Esophagus muscularis mucosa (tissue), 4 donors: ENCODE results near the gene RPH3AL. TPM values are rescaled to one million over a fixed set of nuclear protein-coding genes. Genes with fewer than 3 reads are reported as not detected.

Experiments used
- DNase-seq: peaks from one replicate; pipeline ENCODE4 v3.0.0-alpha.2; 2017; ENCODE audit errors: extremely low spot score
- H3K27ac ChIP-seq, 4 donors: fragments of 200-600 bp; sonication (generic); replicated peaks in 1 of 4; 1 replicate in 3 of 4; 2 replicates in 1 of 4; pipeline ENCODE4 v1.5.1; 2016 to 2019; ENCODE audit warnings: mild to moderate bottlenecking in 1 of 4
- H3K27me3 ChIP-seq, 4 donors: fragments of 200-600 bp; sonication (generic); one replicate each; pipeline versions ENCODE4 v1.5.1 to v1.6.0; 2016 to 2019
- H3K36me3 ChIP-seq, 4 donors: fragments of 200-600 bp; sonication (generic); one replicate each; pipeline ENCODE4 v1.5.1; 2016 to 2019
- H3K4me1 ChIP-seq, 4 donors: fragments of 200-600 bp; sonication (generic); one replicate each; pipeline ENCODE4 v1.5.1; 2016 to 2019
- H3K4me3 ChIP-seq, 4 donors: fragments of 200-600 bp; sonication (generic); 1 replicate in 2 of 4; 2 replicates in 2 of 4; pipeline ENCODE4 v1.5.1; 2016 to 2019; ENCODE audit warnings: mild to moderate bottlenecking in 4 of 4, moderate library complexity in 1 of 4
- H3K9me3 ChIP-seq, 4 donors: fragments of 200-600 bp; sonication (generic); 1 replicate in 3 of 4; 2 replicates in 1 of 4; pipeline ENCODE4 v1.5.1; 2016 to 2019
- CTCF ChIP-seq, 3 experiments: fragments of 200-600 bp in 2 of 3; fragments of 450-650 bp in 1 of 3; sonication (generic) in 2 of 3; IDR thresholded peaks; one replicate each; pipeline ENCODE4 v1.5.1; 2017 to 2019; ENCODE audit warnings: antibody characterized with exemption in 3 of 3, mild to moderate bottlenecking in 2 of 3, moderate library complexity in 1 of 3
- EP300 ChIP-seq: sonication (generic); formaldehyde crosslinking; IDR thresholded peaks from one replicate; pipeline ENCODE4 v1.6.1; 2017; ENCODE audit warnings: antibody characterized with exemption
- POLR2A ChIP-seq: fragments of 450-650 bp; IDR thresholded peaks from one replicate; pipeline ENCODE4 v1.6.1; 2017; ENCODE audit warnings: antibody characterized with exemption, moderate library complexity, mild to moderate bottlenecking, low read depth
- POLR2AphosphoS5 ChIP-seq, 2 donors: sonication (generic); formaldehyde crosslinking; IDR thresholded peaks; one replicate each; pipeline ENCODE4 v1.6.1; 2017; ENCODE audit warnings: antibody characterized with exemption in 2 of 2
- WGBS: methylation state at CpG from one replicate; pipeline ENCODE4 v1.1.5; 2018; 5-methylcytosine and 5-hydroxymethylcytosine counted together
- intact Hi-C: fragments of 100-400 bp; cut with DNase I; formaldehyde crosslinking; loops from one replicate; pipeline ENCODE4 v1.15.1; 2023
- total RNA-seq, 4 donors: library from RNA; depleted of rRNA; stranded (reverse); fragments of >200 nt; gene quantifications; one replicate each; pipeline versions ENCODE4 v1.1.0 to v1.2.1, GENCODE V29; 2016

The RPH3AL gene, protein sequence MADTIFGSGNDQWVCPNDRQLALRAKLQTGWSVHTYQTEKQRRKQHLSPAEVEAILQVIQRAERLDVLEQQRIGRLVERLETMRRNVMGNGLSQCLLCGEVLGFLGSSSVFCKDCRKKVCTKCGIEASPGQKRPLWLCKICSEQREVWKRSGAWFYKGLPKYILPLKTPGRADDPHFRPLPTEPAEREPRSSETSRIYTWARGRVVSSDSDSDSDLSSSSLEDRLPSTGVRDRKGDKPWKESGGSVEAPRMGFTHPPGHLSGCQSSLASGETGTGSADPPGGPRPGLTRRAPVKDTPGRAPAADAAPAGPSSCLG
- 10 to 100 TPM in 3 of 4 donors, 1 to 10 TPM in 1; 8.7 to 21.0 (median 14.8) TPM for total RNA-seq

GRCh38 chr17:352421-353212 lies at the start of gene RPH3AL:
Gene RPH3AL (minus strand): TSS chr17:352807. CDS start chr17:327543, 25,264 bp downstream.
- Histone ChIP-seq H3K4me1 (peaks cover 35 to 68% (median 46%) of the 10 kb centered on the region in 4 donors), H3K36me3 (no peaks in the 10 kb centered on the region), H3K27ac (peak within 1 kb of the TSS; percentile 62 to 81 (median 76)), H3K9me3 (no peaks in the 10 kb centered on the region), H3K4me3 (peak within 1 kb of the TSS in 1 of 4 donors; percentile 27), H3K27me3 (no peaks in the 10 kb centered on the region)
- 56% methylated on average over 22 of the region's 22 CpGs for WGBS
- no peak for DNase-seq
- TF ChIP-seq POLR2AphosphoS5 (IDR thresholded peaks at IDR 0.05) (peak; percentile 24 to 62), CTCF (IDR thresholded peaks at IDR 0.05) (no peak), EP300 (peak; percentile 41), POLR2A (no peak)
- intact Hi-C loops = no loop called here

- no peak for DNase-seq
- Histone ChIP-seq H3K27me3 (peaks cover 0 to 5% (median 0%) of the 10 kb centered on the region in 4 donors), H3K36me3 (no peaks in the 10 kb centered on the region), H3K4me3 (no peak overlapping the region), H3K27ac (no peak overlapping the region), H3K4me1 (no peaks in the 10 kb centered on the region), H3K9me3 (no peaks in the 10 kb centered on the region)
- intact Hi-C loops = no loop called here
- TF ChIP-seq CTCF (IDR thresholded peaks at IDR 0.05) (no peak), POLR2AphosphoS5 (IDR thresholded peaks at IDR 0.05) (no peak), EP300 (no peak), POLR2A (no peak)
- WGBS = 81% methylated on average over 10 of the region's 10 CpGs
Observed at GRCh38 chr17:400257-400656, 47.6 kb upstream of the RPH3AL start.

- DNase-seq = no peak
- intact Hi-C loops = no loop called here
Observed at GRCh38 chr17:396788-397187, 44.2 kb upstream of the RPH3AL start.

GRCh38 chr17:395974-396373 lies 43.4 kb upstream of the RPH3AL start:
- no peaks in the 10 kb centered on the region for H3K4me1 ChIP-seq
- no peak for DNase-seq
- no peak overlapping the region for H3K4me3 ChIP-seq
- no peaks in the 10 kb centered on the region for H3K9me3 ChIP-seq
- H3K27me3 ChIP-seq = peaks cover 0 to 26% (median 0%) of the 10 kb centered on the region in 4 donors
- no peaks in the 10 kb centered on the region for H3K36me3 ChIP-seq
- no peak for TF ChIP-seq CTCF (IDR thresholded peaks at IDR 0.05)
- 93% methylated on average over 2 of the region's 2 CpGs for WGBS
- intact Hi-C loops = no loop called here
- no peak overlapping the region for H3K27ac ChIP-seq

More at GRCh38 chr17:396788-397187, 44.2 kb upstream of the RPH3AL start:
- H3K9me3 ChIP-seq = no peaks in the 10 kb centered on the region
- peaks cover 0 to 24% (median 0%) of the 10 kb centered on the region in 4 donors for H3K27me3 ChIP-seq
- no peak for TF ChIP-seq CTCF (IDR thresholded peaks at IDR 0.05)
- no peak for TF ChIP-seq EP300
- TF ChIP-seq POLR2A = no peak
- no peak for TF ChIP-seq POLR2AphosphoS5 (IDR thresholded peaks at IDR 0.05)
- H3K4me3 ChIP-seq = no peak overlapping the region
- 43% methylated on average over 6 of the region's 6 CpGs for WGBS
- H3K27ac ChIP-seq = no peak overlapping the region
- no peaks in the 10 kb centered on the region for H3K4me1 ChIP-seq
- H3K36me3 ChIP-seq = no peaks in the 10 kb centered on the region
